IMR-90 (cell line): ENCODE data around the gene NHSL2. TPM values are rescaled to one million over a fixed set of nuclear protein-coding genes. Genes with fewer than 3 reads are reported as not detected.

Experiments
- ATAC-seq: fragments of 200-7000 bp; cut with Tn5 transposase; 2 replicates; pipeline ENCODE4 v1.9.1; 2020; ENCODE audit warnings: low read depth, mild to moderate bottlenecking, moderate library complexity
- BruUV-seq: library from RNA; stranded (reverse); fragments of 400-500 nt; replicated peaks from 2 replicates; lab custom pipeline; 2021; lab: Mats Ljungman, UMichigan
- CTCF ChIA-PET: fragments of 300-600 bp; formaldehyde crosslinking; extraction: SDS; loops from one replicate; lab custom pipeline; 2021; ENCODE audit warnings: antibody characterized with exemption; lab: Yijun Ruan, JAX
- POLR2A ChIA-PET: fragments of 300-600 bp; sonication (Branson Sonifier 250); formaldehyde crosslinking; loops from one replicate; lab custom pipeline; 2022; ENCODE audit warnings: antibody characterized with exemption; ENCODE audit not compliant: unreplicated experiment; lab: Charles Lee
- DNase-seq: peaks from one replicate; pipeline ENCODE4 v3.0.0; 2013
- H2AFZ ChIP-seq: replicated peaks from 2 replicates; pipeline ENCODE3; 2013; ENCODE audit warnings: low read length, mild to moderate bottlenecking; ENCODE audit not compliant: poor library complexity
- H2AK5ac ChIP-seq: 2 replicates; pipeline ENCODE4 v1.6.1; 2013; ENCODE audit warnings: low read depth, low read length, inconsistent platforms
- H2AK9ac ChIP-seq: replicated peaks from 2 replicates; pipeline ENCODE3; 2013; ENCODE audit warnings: mild to moderate bottlenecking, low read depth, low read length, moderate library complexity; ENCODE audit not compliant: poor library complexity
- H2BK120ac ChIP-seq: 2 replicates; pipeline ENCODE4 v1.6.1; 2013; ENCODE audit warnings: low read depth, low read length, inconsistent platforms
- H2BK15ac ChIP-seq: 3 replicates; pipeline ENCODE4 v1.6.1; 2013; ENCODE audit warnings: low read depth, low read length, inconsistent platforms
- H2BK20ac ChIP-seq: 2 replicates; pipeline ENCODE4 v1.6.1; 2013; ENCODE audit warnings: low read depth, mild to moderate bottlenecking, inconsistent platforms, low read length, moderate library complexity
- H2BK5ac ChIP-seq: 2 replicates; pipeline ENCODE4 v1.6.1; 2013; ENCODE audit warnings: mild to moderate bottlenecking, low read depth, low read length, inconsistent platforms; ENCODE audit not compliant: poor library complexity, severe bottlenecking
- H3K14ac ChIP-seq: replicated peaks from 2 replicates; pipeline ENCODE4 v1.6.1; 2013; ENCODE audit warnings: low read depth, low read length, inconsistent platforms
- H3K18ac ChIP-seq: 2 replicates; pipeline ENCODE4 v1.6.1; 2013; ENCODE audit warnings: low read depth, low read length, control low read depth
- H3K23ac ChIP-seq: 2 replicates; pipeline ENCODE4 v1.6.1; 2013; ENCODE audit warnings: low read depth, low read length, inconsistent platforms
- H3K27ac ChIP-seq: 2 replicates; pipeline ENCODE4 v1.5.1; 2013; ENCODE audit warnings: mild to moderate bottlenecking, control low read depth, low read length; ENCODE audit not compliant: insufficient read depth
- H3K27me3 ChIP-seq: 2 replicates; pipeline ENCODE4 v1.6.1; 2013; ENCODE audit warnings: low read length; ENCODE audit not compliant: control insufficient read depth, insufficient read depth
- H3K36me3 ChIP-seq: 2 replicates; pipeline ENCODE4 v1.6.1; 2013; ENCODE audit warnings: low read length, mixed read lengths; ENCODE audit not compliant: control insufficient read depth, insufficient read depth
- H3K4ac ChIP-seq: 2 replicates; pipeline ENCODE4 v1.6.1; 2013; ENCODE audit warnings: low read depth, low read length, inconsistent platforms
- H3K4me1 ChIP-seq: 2 replicates; pipeline ENCODE4 v1.6.1; 2013; ENCODE audit warnings: low read length, mixed read lengths; ENCODE audit not compliant: control insufficient read depth, insufficient read depth
- H3K4me2 ChIP-seq: 2 replicates; pipeline ENCODE4 v1.6.1; 2013; ENCODE audit warnings: low read depth, mild to moderate bottlenecking, control low read depth, low read length, moderate library complexity
- H3K4me3 ChIP-seq: 2 replicates; pipeline ENCODE4 v1.5.1; 2013; ENCODE audit warnings: low read depth, mild to moderate bottlenecking, control low read depth, low read length, moderate library complexity; ENCODE audit not compliant: insufficient read depth
- H3K56ac ChIP-seq: 2 replicates; pipeline ENCODE4 v1.6.1; 2013; ENCODE audit warnings: low read length, inconsistent platforms; ENCODE audit not compliant: insufficient read depth; ENCODE audit errors: extremely low read depth
- H3K79me1 ChIP-seq, 2 experiments: 2 replicates each; pipeline ENCODE4 v1.6.1; 2013; ENCODE audit warnings: low read length in 2 of 2, inconsistent platforms in 1 of 2, low read depth in 1 of 2
- H3K9ac ChIP-seq: 2 replicates; pipeline ENCODE4 v1.6.1; 2013; ENCODE audit warnings: low read depth, low read length, control low read depth
- H3K9me1 ChIP-seq: 2 replicates; pipeline ENCODE4 v1.6.1; 2013; ENCODE audit warnings: low read length, inconsistent platforms; ENCODE audit not compliant: insufficient read depth
- H3K9me3 ChIP-seq: 2 replicates; pipeline ENCODE4 v1.6.1; 2013; ENCODE audit warnings: low read length; ENCODE audit not compliant: control insufficient read depth, insufficient read depth
- H4K20me1 ChIP-seq: 2 replicates; pipeline ENCODE4 v1.6.1; 2013; ENCODE audit warnings: low read length, inconsistent platforms; ENCODE audit not compliant: insufficient read depth
- H4K5ac ChIP-seq: 2 replicates; pipeline ENCODE4 v1.6.1; 2013; ENCODE audit warnings: mild to moderate bottlenecking, low read depth, low read length, control low read depth
- H4K8ac ChIP-seq, 2 experiments: 2 replicates each; pipeline ENCODE4 v1.6.1; 2013; ENCODE audit warnings: low read depth in 2 of 2, low read length in 2 of 2, control low read depth in 1 of 2, inconsistent platforms in 1 of 2
- H4K91ac ChIP-seq: 2 replicates; pipeline ENCODE4 v1.6.1; 2013; ENCODE audit warnings: low read depth, low read length, inconsistent platforms; ENCODE audit not compliant: insufficient read depth
- BHLHE40 ChIP-seq: fragments of 150-350 bp; IDR thresholded peaks from 2 replicates; pipeline ENCODE4 v1.6.1; 2016; ENCODE audit warnings: mild to moderate bottlenecking, low read depth, low read length
- FOS ChIP-seq: fragments of 150-350 bp; IDR thresholded peaks from 2 replicates; pipeline ENCODE4 v1.6.1; 2016; ENCODE audit warnings: low read depth, low read length
- MAZ ChIP-seq: IDR thresholded peaks from 2 replicates; pipeline ENCODE4 v1.6.1; 2012; ENCODE audit warnings: low read depth, mild to moderate bottlenecking, low read length, improper control_type of control experiment, moderate library complexity, borderline replicate concordance
- MXI1 ChIP-seq: IDR thresholded peaks from 2 replicates; pipeline ENCODE4 v1.6.1; 2012; ENCODE audit warnings: low read depth, mild to moderate bottlenecking, low read length, moderate library complexity, borderline replicate concordance
- POLR2A ChIP-seq: IDR thresholded peaks from 2 replicates; pipeline ENCODE4 v1.6.1; 2012; ENCODE audit warnings: mild to moderate bottlenecking, low read depth, low read length
- RAD21 ChIP-seq: IDR thresholded peaks from 2 replicates; pipeline ENCODE4 v1.6.1; 2012; ENCODE audit warnings: low read length, improper control_type of control experiment
- RCOR1 ChIP-seq: IDR thresholded peaks from 2 replicates; pipeline ENCODE4 v1.6.1; 2012; ENCODE audit warnings: mild to moderate bottlenecking, low read length, improper control_type of control experiment; ENCODE audit not compliant: insufficient replicate concordance
- RFX5 ChIP-seq: IDR thresholded peaks from 2 replicates; pipeline ENCODE4 v1.8.0; 2012; ENCODE audit warnings: low read depth, mild to moderate bottlenecking, low read length, moderate library complexity
- SMC3 ChIP-seq: fragments of 150-350 bp; IDR thresholded peaks from 2 replicates; pipeline ENCODE4 v1.6.1; 2016; ENCODE audit warnings: low read depth, mild to moderate bottlenecking, antibody characterized with exemption, low read length, moderate library complexity
- WGBS, 2 experiments: methylation state at CpG; one replicate each; pipeline versions ENCODE4 v1.1.5 to v1.1.7; 2013; ENCODE audit warnings: missing lambda C conversion rate in 2 of 2; ENCODE audit not compliant: insufficient read length in 1 of 2; ENCODE audit errors: extremely low coverage in 2 of 2; 5-methylcytosine and 5-hydroxymethylcytosine counted together
- dilution Hi-C: fragments of 300-500 bp; cut with HindIII; formaldehyde crosslinking; loops from one replicate; pipeline ENCODE4 v1.14.3; 2018; ENCODE audit warnings: low sequenced_read_pairs; ENCODE audit not compliant: unreplicated experiment
- in situ Hi-C: fragments of 300-500 bp; cut with MboI; formaldehyde crosslinking; loops from 3 replicates; pipeline ENCODE4 v1.14.3; 2019; ENCODE audit warnings: low sequenced_read_pairs, inconsistent platforms, mixed read lengths
- intact Hi-C: fragments of 100-400 bp; cut with micrococcal nuclease; formaldehyde crosslinking; loops from 2 replicates; pipeline ENCODE4 v1.10.0; 2022
- polyA plus RNA-seq, 3 experiments: library from polyadenylated mRNA; depleted of rRNA; stranded (reverse); fragments of >200 nt; gene quantifications; 2 replicates each; pipeline ENCODE4 v1.2.3, GENCODE V29; 2012; ENCODE audit warnings: low replicate concordance in 1 of 3
- total RNA-seq: library from RNA; depleted of rRNA; stranded (reverse); fragments of >200 nt; gene quantifications from 2 replicates; pipeline ENCODE4 v1.2.3, GENCODE V29; 2012
- TF ChIP-seq, protein P1 (sequence below): conservative IDR thresholded peaks from 2 replicates; pipeline ENCODE4 v1.5.1; 2012; ENCODE audit warnings: mild to moderate bottlenecking, low read depth, low read length, improper control_type of control experiment
- TF ChIP-seq, protein P2 (sequence below): fragments of 150-350 bp; IDR thresholded peaks from 2 replicates; pipeline ENCODE4 v1.6.1; 2017; ENCODE audit warnings: mild to moderate bottlenecking, antibody characterized with exemption, low read length, low read depth
- TF ChIP-seq, protein P3 (sequence below): fragments of 150-350 bp; IDR thresholded peaks from 2 replicates; pipeline ENCODE4 v1.6.1; 2016; ENCODE audit warnings: low read depth, mild to moderate bottlenecking, low read length, moderate library complexity, borderline replicate concordance

The NHSL2 gene
- total and polyA plus RNA-seq, 2 of the 4 experiments (the other 2 are of a cell fraction), result 0.72 to 0.75 TPM

DNA sequence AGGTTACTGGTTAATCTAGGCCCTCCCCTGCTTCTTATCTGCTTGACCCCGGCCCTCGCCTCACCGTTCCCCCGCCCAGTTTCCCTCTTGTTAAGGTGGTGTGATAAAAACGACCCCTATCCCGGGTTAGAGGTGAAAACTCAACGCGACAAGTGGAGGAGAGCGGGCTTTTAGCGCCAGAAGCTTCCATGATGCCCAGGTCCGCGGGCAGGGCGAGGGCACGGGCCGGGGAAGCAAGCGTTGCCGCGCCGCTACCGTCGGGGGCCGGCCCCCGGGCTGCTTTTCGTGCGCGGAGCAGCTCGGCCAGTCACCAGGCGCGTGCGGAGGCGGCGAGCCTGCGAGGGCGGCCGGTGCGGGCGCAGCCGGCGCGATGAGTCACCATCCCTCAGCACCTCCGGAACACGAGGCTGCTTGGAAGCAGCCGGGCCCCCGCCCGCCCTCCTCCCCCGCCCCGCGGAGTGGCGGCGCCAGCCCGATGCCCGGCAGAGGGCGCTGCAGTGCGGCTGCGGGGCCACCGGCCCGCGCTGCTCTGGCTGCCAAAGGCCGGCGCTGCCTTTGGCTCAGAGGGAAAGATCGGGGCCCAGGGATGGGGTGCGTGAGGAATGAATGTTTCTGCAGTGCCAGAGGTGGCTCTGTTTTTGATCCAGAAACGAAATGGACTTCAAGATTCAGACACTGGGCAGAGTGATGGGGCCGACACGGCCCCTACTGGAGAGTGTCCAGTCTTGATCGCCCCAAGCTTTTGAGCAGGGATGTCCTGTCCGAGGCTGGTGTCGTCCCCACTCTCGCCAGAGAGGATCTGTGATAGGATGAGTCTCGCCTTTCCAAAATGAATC, 107.8 kb downstream of the NHSL2 start:
- no peak overlapping the region; the same call in 1 of the 2 replicates for H4K5ac ChIP-seq
- H3K18ac ChIP-seq, result peak overlapping the region; percentile 25; the same call in 1 of the 2 replicates
- WGBS, 2 experiments, result 23% methylated on average over 25 of the region's 70 CpGs; no CpG with 5 or more reads in 1 of the 2 experiments
- H2AK9ac ChIP-seq, result peak overlapping the region; percentile 48
- ChIA-PET POLR2A (no interaction called here), CTCF (interaction anchor here (0.6 to 1.5 kb wide), 10 partner anchors 12 to 422 kb away, joined by 3 to 5 read pairs (median 3); no protein-coding TSS in a partner anchor)
- 0 out of 2 replicates have a peak overlapping the region, but pooled peaks have one; percentile 52 for H3K14ac ChIP-seq
- no peak overlapping the region for H3K23ac ChIP-seq
- peak overlapping the region; percentile 47; the same call in 1 of the 2 replicates for H3K4ac ChIP-seq
- H3K79me1 ChIP-seq, result no peaks in the 10 kb centered on the region
- peaks cover 53% of the 10 kb centered on the region for H3K27me3 ChIP-seq
- H3K56ac ChIP-seq, result no peak overlapping the region
- no peaks in the 10 kb centered on the region for H3K9me3 ChIP-seq
- no peak overlapping the region for H3K4me3 ChIP-seq
- TF ChIP-seq SMC3 (peak; percentile 59), MAZ (peak; percentile 91), RFX5 (no peak), MXI1 (peak; percentile 67; the same call in 1 of the 2 replicates), FOS (peak; percentile 75), POLR2A (no peak), RCOR1 (no peak), BHLHE40 (peak; percentile 84), RAD21 (peak; percentile 65)
- TF ChIP-seq, protein P1, sequence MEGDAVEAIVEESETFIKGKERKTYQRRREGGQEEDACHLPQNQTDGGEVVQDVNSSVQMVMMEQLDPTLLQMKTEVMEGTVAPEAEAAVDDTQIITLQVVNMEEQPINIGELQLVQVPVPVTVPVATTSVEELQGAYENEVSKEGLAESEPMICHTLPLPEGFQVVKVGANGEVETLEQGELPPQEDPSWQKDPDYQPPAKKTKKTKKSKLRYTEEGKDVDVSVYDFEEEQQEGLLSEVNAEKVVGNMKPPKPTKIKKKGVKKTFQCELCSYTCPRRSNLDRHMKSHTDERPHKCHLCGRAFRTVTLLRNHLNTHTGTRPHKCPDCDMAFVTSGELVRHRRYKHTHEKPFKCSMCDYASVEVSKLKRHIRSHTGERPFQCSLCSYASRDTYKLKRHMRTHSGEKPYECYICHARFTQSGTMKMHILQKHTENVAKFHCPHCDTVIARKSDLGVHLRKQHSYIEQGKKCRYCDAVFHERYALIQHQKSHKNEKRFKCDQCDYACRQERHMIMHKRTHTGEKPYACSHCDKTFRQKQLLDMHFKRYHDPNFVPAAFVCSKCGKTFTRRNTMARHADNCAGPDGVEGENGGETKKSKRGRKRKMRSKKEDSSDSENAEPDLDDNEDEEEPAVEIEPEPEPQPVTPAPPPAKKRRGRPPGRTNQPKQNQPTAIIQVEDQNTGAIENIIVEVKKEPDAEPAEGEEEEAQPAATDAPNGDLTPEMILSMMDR, result peak; percentile 67
- TF ChIP-seq, protein P2, sequence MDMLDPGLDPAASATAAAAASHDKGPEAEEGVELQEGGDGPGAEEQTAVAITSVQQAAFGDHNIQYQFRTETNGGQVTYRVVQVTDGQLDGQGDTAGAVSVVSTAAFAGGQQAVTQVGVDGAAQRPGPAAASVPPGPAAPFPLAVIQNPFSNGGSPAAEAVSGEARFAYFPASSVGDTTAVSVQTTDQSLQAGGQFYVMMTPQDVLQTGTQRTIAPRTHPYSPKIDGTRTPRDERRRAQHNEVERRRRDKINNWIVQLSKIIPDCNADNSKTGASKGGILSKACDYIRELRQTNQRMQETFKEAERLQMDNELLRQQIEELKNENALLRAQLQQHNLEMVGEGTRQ, result peak; percentile 24; the same call in 1 of the 2 replicates
- TF ChIP-seq, protein P3, sequence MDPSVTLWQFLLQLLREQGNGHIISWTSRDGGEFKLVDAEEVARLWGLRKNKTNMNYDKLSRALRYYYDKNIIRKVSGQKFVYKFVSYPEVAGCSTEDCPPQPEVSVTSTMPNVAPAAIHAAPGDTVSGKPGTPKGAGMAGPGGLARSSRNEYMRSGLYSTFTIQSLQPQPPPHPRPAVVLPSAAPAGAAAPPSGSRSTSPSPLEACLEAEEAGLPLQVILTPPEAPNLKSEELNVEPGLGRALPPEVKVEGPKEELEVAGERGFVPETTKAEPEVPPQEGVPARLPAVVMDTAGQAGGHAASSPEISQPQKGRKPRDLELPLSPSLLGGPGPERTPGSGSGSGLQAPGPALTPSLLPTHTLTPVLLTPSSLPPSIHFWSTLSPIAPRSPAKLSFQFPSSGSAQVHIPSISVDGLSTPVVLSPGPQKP, result no peak
- H4K91ac ChIP-seq, result peak overlapping the region; percentile 21; the same call in 1 of the 2 replicates
- no peaks in the 10 kb centered on the region; the same call in 1 of the 2 replicates for H4K20me1 ChIP-seq
- intact Hi-C loops (loop anchor here (1.0 to 10.0 kb wide), 3 partner anchors 108 to 526 kb away; partner anchors contain the start of gene PIN4), in situ Hi-C loops (loop anchor here (25.0 kb wide), 1 partner anchor 519 kb away; no protein-coding TSS in a partner anchor), dilution Hi-C loops (no loop called here)
- H3K27ac ChIP-seq, result peak overlapping the region; percentile 12; the same call in 1 of the 2 replicates
- H3K36me3 ChIP-seq, result no peaks in the 10 kb centered on the region
- peak overlapping the region; percentile 36 for H3K4me2 ChIP-seq
- H2AK5ac ChIP-seq, result peak overlapping the region; percentile 71; the same call in 1 of the 2 replicates
- H2BK120ac ChIP-seq, result peak overlapping the region; percentile 87
- no peak overlapping the region for H2BK5ac ChIP-seq
- DNase-seq, result peak; percentile 90
- peak overlapping the region; percentile 33 to 48; a peak in 1 of 4 replicates for H4K8ac ChIP-seq
- H2BK20ac ChIP-seq, result peak overlapping the region; percentile 52
- H2BK15ac ChIP-seq, result peak overlapping the region; percentile 86
- H2AFZ ChIP-seq, result peak overlapping the region; percentile 85
- ATAC-seq, result peak; percentile 98
- H3K4me1 ChIP-seq, result peaks cover 2% of the 10 kb centered on the region; the same call in 1 of the 2 replicates
- H3K9ac ChIP-seq, result peak overlapping the region; percentile 51; the same call in 1 of the 2 replicates
- no peaks in the 10 kb centered on the region for H3K9me1 ChIP-seq
- no TSS peak for BruUV-seq
